H1 (cell line): Measurements from ENCODE around the gene EPHB6. TPM values are rescaled to one million over a fixed set of nuclear protein-coding genes. Genes with fewer than 3 reads are reported as not detected.

Experiments used
- SIRT6 ChIP-seq: IDR thresholded peaks from one replicate; pipeline ENCODE4 v1.7.1; 2012; ENCODE audit warnings: low read length, inconsistent platforms
- TCF12 ChIP-seq: IDR thresholded peaks from 2 replicates; pipeline ENCODE4 v1.6.1; 2011; ENCODE audit warnings: low read depth, mild to moderate bottlenecking, low read length
- polyA plus RNA-seq, 7 experiments: library from polyadenylated mRNA; depleted of rRNA in 3 of 7; stranded (reverse) in 5 of 7; unstranded in 2 of 7; fragments of >200 nt in 5 of 7; fragments of 200-250 nt in 2 of 7; gene quantifications; 1 replicate in 5 of 7; 2 replicates in 1 of 7; 4 replicates in 1 of 7; pipeline versions ENCODE4 v1.2.1 to v1.2.3, GENCODE V29; 2011 to 2013; ENCODE audit warnings: missing spikeins in 2 of 7, mixed read lengths in 2 of 7
- total RNA-seq: library from RNA; stranded (reverse); fragmentation: NEBNext Ultra II Directional; extraction: Animal tissue kit (Norgen Biotek cat#: 25700); gene quantifications from 2 replicates; pipeline ENCODE4 v1.2.1, GENCODE V29; 2021

Gene EPHB6
- total and polyA plus RNA-seq, 2 of the 8 experiments (the other 6 are each of a cell fraction or from before 2014, with no cell fraction given) = 19.7 TPM

GRCh38 chr7:142862786-142863400 is 8.0 kb downstream of the EPHB6 start (continued):
- TF ChIP-seq SIRT6 (no peak), TCF12 (no peak)
